NCI-H1417 treated with DMSO at 0.1 percent for 48 hours (cell line): ENCODE results near the gene PRSS27.

Experiments used
- DNase-seq: peaks from one replicate; lab custom pipeline; 2025; lab: John Stamatoyannopoulos, UW

Gene PRSS27

GRCh38 chr16:2708955-2709587 lies 11.0 kb downstream of the PRSS27 start:
- no peak for DNase-seq

GRCh38 chr16:2708290-2708639 lies 11.8 kb downstream of the PRSS27 start:
- DNase-seq: no peak

GRCh38 chr16:2707368-2708289 lies 12.4 kb downstream of the PRSS27 start:
- no peak for DNase-seq

- DNase-seq: no peak
Measured at GRCh38 chr16:2706611-2707311, 13.3 kb downstream of the PRSS27 start.

- no peak for DNase-seq
Measured at GRCh38 chr16:2706085-2706484, 13.9 kb downstream of the PRSS27 start.

- no peak for DNase-seq
Measured at GRCh38 chr16:2705351-2705750, 14.7 kb downstream of the PRSS27 start.

- DNase-seq: no peak
Measured at GRCh38 chr16:2704983-2705275, 15.1 kb downstream of the PRSS27 start.

GRCh38 chr16:2704166-2704982 lies 15.7 kb downstream of the PRSS27 start:
- DNase-seq: no peak

- no peak for DNase-seq
Measured at GRCh38 chr16:2702871-2703745, 16.9 kb downstream of the PRSS27 start.

GRCh38 chr16:2702438-2702825 lies 17.6 kb downstream of the PRSS27 start:
- no peak for DNase-seq

GRCh38 chr16:2701713-2702437 lies 18.1 kb downstream of the PRSS27 start:
- DNase-seq: no peak

- no peak for DNase-seq
Measured at GRCh38 chr16:2701272-2701671, 18.8 kb downstream of the PRSS27 start.

GRCh38 chr16:2700786-2701185 lies 19.2 kb downstream of the PRSS27 start:
- no peak for DNase-seq

GRCh38 chr16:2699791-2700600 lies 20.0 kb downstream of the PRSS27 start:
- no peak for DNase-seq

- no peak for DNase-seq
Measured at GRCh38 chr16:2698965-2699750, 20.9 kb downstream of the PRSS27 start.

- no peak for DNase-seq
Measured at GRCh38 chr16:2698103-2698870, 21.7 kb downstream of the PRSS27 start.

- DNase-seq: no peak
Measured at GRCh38 chr16:2697401-2697948, 22.5 kb downstream of the PRSS27 start.
